HG02759 (cell line): ENCODE measurements around the gene MINK1.

Experiments used
- ATAC-seq: cut with Tn5 transposase; IDR thresholded peaks from one replicate; pipeline ENCODE4 v1.9.1; 2021; ENCODE audit warnings: mild to moderate bottlenecking, moderate library complexity; ENCODE audit not compliant: unreplicated experiment

Gene MINK1

DNA sequence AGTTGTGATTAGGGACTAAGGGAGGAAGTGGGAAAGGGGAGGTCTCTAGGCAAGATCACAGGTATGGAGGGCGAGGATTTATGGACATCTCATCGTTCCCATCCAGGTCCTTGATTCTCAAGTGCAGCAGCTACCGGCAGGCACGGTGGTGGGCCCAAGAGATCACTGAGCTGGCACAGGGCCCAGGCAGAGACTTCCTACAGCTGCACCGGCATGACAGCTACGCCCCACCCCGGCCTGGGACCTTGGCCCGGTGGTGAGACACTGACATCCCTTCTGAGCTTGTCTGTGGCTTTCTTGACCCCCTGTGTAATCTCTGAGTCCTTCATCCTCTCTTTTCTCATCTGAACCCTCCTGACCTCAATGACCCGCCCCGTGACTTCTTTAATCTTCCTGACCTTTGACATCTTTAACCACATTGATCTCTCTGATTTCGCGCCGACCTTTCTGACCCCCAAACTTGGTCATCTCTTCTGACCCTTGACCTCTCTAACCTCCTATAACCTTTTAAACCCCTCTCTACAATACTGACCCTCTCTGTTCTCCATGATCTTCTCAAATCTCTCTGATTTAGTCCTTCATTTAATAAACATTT, 22.3 kb upstream of the MINK1 start:
- ATAC-seq, result no peak

GRCh38 chr17:4811471-4811870, 21.7 kb upstream of the MINK1 start:
- ATAC-seq, result no peak

DNA sequence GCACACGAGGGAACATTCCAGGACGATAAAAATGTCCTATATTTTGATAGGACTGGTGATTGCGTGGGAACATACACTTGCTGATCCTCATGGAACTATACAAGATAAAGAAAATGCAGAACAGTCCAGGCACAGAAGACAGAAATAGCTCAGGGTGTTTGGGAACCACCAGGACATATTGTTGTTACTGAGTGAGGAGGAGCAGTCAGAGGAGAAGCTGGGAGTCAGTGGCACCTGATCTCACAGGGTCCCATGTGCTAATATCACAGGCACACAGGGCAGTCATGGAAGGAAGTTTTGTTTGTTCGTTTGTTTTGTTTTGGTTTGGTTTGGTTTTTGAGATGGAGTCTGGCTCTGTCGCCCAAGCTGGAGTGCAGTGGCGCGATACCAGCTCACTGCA, 20.4 kb upstream of the MINK1 start:
- ATAC-seq, result no peak

DNA sequence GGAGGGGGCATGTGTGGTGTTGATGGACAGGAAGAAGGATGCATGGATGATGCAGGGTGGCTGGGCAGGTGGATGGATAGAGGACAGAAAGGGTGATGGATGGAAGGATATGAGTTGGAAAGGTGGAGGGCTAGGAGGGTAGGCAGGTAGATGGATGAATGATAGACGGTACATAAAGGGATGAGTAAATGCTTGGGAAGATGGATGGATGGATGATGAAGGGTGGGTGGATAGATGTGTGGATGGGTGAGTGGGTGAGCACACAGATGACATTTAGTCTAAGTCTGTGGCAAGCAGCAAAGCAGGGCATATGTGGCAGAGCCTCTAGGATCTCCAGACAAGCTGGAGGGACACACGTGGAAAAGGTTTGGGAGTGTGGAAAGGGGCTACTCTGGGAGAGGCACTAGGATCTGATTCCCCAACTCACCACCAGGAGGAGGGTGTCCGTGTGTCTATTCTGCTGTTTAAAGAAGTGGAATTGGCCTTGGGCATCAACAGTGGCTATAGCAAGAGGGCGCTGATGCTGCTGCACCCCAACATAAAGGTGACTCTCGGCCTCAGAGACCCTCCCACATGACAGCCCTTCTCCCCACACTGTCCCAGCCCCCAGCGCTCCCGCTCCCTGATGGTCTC, 18.0 kb upstream of the MINK1 start:
- no peak for ATAC-seq

DNA sequence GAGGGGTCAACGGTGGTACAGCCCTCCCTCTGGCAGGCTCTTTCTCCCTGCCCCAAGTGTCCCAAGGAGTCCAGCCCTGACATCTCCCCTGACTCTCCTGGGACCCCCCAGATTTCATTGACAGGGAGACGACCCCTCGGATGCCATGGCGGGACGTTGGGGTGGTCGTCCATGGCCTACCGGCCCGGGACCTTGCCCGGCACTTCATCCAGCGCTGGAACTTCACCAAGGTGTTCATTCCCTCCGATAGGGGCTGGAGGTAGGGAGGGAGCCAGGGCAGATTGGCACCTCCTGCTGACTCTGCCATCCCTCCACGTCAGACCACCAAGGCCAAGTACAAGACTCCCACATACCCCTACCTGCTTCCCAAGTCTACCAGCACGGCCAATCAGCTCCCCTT, 16.3 kb upstream of the MINK1 start:
- no peak for ATAC-seq

- ATAC-seq, result no peak
These were observed 14.9 kb upstream of the MINK1 start for GRCh38 chr17:4818276-4818675.

- ATAC-seq, result no peak
These were observed 10.3 kb upstream of the MINK1 start for GRCh38 chr17:4822835-4823234.

GRCh38 chr17:4823373-4824089, 9.6 kb upstream of the MINK1 start:
- ATAC-seq, result no peak

- ATAC-seq, result no peak
These were observed 5.7 kb upstream of the MINK1 start for GRCh38 chr17:4827399-4827798.

GRCh38 chr17:4832829-4833177, 337 bp upstream of the MINK1 start:
- ATAC-seq, result peak; percentile 18

DNA sequence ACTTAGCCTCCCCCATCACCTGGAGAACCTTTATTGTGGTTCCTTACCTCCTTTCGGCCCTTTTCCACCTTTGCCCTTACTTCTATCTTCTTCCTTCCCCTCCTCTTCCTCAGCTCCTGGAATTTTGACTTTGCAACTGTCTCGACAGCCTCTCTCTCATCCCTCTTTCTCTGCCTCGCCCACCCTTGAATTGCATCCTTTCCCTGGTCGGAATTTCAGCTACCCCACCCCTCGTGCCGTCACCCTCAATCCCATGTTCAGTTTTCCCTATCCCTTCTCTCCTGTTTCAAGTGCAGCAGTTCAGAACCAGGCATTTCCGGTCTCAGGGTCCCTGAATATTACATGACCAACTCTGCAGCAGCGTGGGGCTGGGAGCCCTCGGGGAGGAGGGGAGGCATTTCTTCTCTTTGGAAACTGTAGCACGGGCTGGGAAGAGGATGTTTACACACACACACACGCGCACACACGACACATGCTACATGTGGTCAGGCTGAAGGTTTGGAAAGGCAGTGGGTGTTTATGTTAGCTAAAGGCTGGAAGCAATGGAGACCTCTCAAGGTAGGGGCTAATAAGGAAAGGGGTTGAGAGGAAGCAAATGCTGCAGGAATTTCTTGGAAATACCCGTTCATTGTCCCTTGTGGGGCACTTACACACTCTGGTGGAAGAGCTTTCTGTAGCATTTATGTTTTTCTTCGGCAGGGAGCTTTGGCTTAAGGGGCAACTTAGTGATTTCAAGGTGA, 971 bp downstream of the MINK1 start:
- ATAC-seq, result no peak

DNA sequence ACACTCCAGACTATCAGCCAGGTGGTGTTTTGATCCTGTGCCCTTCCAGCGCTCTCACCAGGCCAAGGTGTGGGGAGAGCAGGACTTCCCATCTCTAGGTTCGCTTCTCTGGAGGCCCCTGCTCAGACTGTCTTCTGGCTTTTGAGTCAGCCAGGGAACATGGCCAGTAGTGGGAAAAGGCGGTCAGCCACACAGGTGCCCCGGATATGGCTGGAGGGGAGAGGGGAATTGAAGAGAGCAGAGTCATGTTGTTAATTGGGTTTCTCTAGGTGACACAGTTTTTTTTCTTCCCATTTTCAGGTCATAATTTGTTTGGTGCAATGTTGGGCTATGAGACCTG, 1.5 kb downstream of the MINK1 start:
- ATAC-seq, result no peak

DNA sequence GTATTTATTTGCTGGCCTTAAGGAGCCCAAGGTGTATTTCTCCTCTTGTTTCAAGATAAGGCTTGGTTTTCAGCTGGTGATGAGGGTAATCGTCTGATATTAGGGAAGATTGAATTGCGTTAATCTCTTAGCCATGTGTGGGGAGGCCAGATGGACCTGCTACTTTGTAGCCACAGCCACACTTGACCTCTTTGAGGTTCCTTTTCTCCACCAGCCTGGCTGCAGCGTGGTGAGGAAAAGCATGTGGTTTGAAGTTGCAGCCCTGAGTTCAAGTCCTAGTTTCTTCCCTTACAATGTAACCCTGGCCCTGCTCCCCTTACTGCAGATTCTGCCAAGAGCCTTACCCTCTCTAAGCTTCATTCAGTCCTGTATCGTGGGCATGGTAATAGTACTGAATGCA, 3.1 kb downstream of the MINK1 start:
- no peak for ATAC-seq

DNA sequence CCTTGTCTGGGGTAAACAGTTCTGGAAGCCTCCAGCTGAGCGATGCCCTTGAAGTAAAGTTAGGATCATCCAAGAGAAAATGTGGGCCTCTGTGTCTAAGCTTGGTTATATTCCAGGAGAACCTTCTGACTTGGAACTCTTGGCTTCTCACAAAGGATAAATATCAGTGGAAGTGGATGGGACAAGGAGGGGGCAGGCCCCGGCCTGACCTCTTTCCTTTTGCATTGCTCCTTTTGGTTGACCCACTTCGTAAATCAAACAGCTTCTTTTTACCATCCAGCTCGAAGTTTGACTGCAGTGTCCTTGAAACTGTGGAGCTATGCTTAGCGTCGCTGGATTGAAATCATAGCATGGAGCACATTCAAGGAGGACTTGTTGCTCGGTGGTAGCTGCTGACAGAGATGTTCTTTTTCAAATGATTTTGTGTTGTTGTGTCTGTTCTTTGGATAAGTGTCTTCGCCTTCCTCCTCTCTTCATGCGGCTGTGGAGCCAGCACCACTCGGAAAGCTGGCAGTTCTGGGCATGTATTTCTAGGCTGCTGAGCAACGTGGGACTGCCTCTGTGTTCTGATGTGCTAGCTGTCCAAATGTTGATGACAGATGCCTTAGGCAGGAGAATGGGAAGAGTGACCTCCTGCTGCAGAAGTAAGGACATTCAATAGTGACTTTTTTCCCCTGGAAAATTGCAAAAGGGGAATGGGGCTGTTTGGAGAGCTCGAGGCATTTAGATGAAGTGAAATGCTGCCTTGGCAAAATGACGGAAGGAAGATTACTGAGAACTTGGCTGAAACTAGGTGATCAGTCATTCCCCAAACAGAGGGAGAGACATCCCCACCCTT, 4.5 kb downstream of the MINK1 start:
- ATAC-seq, result no peak

GRCh38 chr17:4838309-4838785, 5.2 kb downstream of the MINK1 start:
- ATAC-seq, result no peak

DNA sequence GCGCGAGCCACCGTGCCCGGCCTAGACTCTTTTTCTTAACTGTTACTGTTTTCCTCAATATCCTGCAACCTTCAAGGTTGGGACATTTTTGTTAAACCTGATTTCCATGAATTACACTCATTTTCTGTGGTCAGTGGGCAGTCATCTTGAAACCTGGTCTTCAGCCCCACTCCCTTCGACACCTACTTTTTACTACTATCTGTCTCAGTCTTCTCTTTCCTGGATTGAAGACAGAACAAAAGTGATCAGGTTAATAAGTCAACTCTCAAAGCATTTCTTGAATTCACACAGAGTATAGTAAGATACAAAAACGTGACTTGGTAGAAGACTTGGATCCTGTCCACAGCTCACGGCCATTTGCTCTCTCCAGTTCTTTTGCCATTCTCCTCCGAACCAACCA, 6.1 kb downstream of the MINK1 start:
- no peak for ATAC-seq

DNA sequence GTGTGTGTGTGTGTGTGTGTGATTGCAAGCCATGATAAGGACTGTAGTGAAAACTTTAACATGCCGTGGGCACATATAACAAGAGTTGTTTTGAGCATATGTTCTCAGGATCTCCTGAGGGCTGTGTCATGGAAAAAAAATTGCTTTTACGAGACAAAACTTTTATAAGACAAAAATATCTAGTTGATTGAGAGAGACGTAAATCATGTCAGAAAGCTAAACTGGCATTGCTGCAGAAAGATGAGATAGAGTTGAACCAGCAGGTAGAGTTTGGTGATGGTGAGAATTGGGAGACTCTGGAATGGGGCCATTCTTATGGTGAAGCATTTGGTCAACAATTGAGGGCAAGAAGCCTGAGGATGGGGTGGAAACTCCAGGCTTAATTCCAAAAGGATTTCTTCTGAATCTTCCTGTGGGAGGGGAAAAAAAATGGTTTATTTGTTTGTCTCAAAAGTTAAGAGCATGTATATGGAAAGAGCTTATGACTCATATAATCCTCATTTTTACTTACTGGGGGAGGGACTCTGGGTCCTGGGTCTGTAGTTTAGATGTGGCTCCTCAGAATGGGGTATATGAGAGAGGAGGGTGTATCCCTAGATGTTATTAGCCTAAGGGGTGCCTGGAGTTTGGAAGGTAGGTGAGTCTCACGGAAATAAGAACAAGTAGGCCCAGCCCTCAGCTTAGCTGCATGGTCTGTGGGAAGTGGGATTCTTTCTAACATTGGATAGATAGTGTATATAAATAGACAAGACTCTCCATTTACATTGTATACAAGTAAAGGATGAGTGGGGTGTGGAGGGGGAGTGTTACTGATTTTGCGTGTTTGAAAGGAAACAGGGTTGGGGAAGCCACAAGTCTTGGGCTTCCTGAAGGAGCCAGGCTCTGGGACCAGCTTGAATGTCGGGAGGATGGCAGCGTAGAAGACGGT, 7.1 kb downstream of the MINK1 start:
- ATAC-seq, result no peak

DNA sequence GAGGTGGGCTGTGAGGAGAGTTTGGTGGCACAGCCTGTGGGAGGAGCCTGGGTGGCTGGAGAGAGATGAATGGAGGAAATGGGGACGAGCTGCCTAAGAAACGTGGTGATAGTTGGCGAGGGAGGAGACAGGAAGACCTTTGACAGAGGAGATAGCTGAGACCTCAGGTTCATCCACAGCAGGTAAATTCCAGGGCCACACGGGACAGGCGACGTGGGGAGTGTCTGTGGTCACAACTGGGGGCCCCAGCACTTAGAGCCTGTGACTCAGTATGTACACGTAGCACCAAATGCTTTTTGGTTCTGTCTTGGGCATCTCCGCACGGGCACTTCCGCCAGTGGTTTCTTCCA, 7.7 kb downstream of the MINK1 start:
- ATAC-seq, result no peak

DNA sequence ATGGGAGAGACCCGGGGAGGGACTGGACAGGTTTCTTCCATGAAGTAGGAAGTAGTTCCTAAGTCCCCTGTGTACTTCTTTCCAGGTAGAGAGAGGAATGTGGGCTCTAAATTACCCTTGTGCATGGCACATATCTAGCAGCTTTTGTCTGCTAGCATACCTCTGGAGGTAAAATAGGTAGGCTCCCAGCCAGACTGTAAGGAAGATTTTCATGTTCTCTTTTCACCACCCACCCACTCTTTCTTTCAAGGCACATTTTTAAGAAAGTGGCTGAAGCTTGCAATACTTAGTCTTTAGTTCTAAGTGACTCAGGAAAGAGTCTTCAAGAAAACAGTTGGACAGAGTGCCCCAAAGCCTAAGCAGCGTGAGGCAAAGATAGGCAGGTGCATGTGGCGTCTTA, 9.2 kb downstream of the MINK1 start:
- no peak for ATAC-seq
